Prostate gland (tissue), 2 donors: ENCODE data around the gene SLC9C1. TPM values are rescaled to one million over a fixed set of nuclear protein-coding genes. Genes with fewer than 3 reads are reported as not detected.

ENCODE experiments used
- DNase-seq: peaks from one replicate; pipeline ENCODE4 v3.0.0-alpha.2; 2019; ENCODE audit warnings: low spot score
- H3K27ac ChIP-seq, 2 donors: fragments of 200-600 bp; sonication (generic); 2 replicates each; pipeline ENCODE4 v1.5.1; 2017 to 2019
- H3K27me3 ChIP-seq: fragments of 200-600 bp; sonication (generic); replicated peaks from 2 replicates; pipeline ENCODE4 v1.5.1; 2019; ENCODE audit not compliant: insufficient read depth
- H3K36me3 ChIP-seq, 2 donors: fragments of 200-600 bp; sonication (generic); 1 replicate in 1 of 2; 2 replicates in 1 of 2; pipeline versions ENCODE4 v1.5.1 to v1.8.1; 2017 to 2019
- H3K4me1 ChIP-seq: fragments of 200-600 bp; sonication (generic); replicated peaks from 2 replicates; pipeline ENCODE4 v1.5.1; 2019
- H3K4me3 ChIP-seq, 2 donors: fragments of 200-600 bp; sonication (generic); 2 replicates each; pipeline ENCODE4 v1.5.1; 2017 to 2019
- H3K9me3 ChIP-seq: fragments of 200-600 bp; sonication (generic); 2 replicates; pipeline ENCODE4 v1.5.1; 2017
- POLR2A ChIP-seq: fragments of 450-650 bp; IDR thresholded peaks from one replicate; pipeline ENCODE4 v1.6.1; 2016; ENCODE audit warnings: antibody characterized with exemption, mild to moderate bottlenecking
- POLR2AphosphoS5 ChIP-seq: sonication (generic); formaldehyde crosslinking; IDR thresholded peaks from one replicate; pipeline ENCODE4 v1.6.1; 2017; ENCODE audit warnings: antibody characterized with exemption
- WGBS: methylation state at CpG from one replicate; pipeline ENCODE4 v1.1.5; 2018; 5-methylcytosine and 5-hydroxymethylcytosine counted together
- intact Hi-C: fragments of 100-400 bp; cut with DNase I; formaldehyde crosslinking; loops from one replicate; pipeline ENCODE4 v1.14.2; 2022
- total RNA-seq, 2 donors: library from RNA; depleted of rRNA; stranded (reverse); fragments of >200 nt; gene quantifications; one replicate each; pipeline ENCODE4 v1.1.0, GENCODE V29; 2016
- TF ChIP-seq, protein P1 (sequence below), 4 experiments: fragments of 200-600 bp in 2 of 4; fragments of 450-650 bp in 2 of 4; sonication (generic) in 2 of 4; IDR thresholded peaks; 1 replicate in 3 of 4; 2 replicates in 1 of 4; pipeline ENCODE4 v1.5.1; 2016 to 2019; ENCODE audit warnings: antibody characterized with exemption in 4 of 4, mild to moderate bottlenecking in 2 of 4, moderate library complexity in 2 of 4

Gene SLC9C1
- total RNA-seq, 2 donors from 2014 or later, result 0.91 TPM; not detected in 1

DNA sequence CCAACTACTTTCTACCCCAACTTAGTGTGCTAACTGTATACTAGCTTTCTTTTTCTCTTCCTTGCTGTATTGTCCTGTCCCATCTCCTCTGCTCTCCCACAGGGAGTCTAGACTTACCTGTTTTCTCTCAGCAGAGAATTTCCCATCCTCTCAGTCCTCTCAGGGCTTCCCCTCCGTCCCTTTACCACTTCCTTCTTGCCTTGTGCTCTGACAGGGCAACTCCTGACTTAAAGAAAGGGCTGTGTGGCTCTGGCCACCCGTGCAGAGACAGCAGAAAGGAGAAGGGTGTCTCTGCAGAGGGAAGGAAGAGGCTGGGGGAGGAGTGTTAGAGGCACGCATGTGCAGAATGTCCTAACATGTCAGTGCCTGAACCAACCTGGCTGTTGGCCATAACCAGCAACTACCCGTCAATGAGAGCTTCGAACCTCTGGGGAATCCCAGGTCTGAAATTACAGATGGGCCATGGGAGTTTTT lies 161.0 kb downstream of the SLC9C1 start, which contains the start of gene GCSAM:
GCSAM (minus strand) TSS at position 274 of the 474 bp plus-strand sequence; CDS start at position 146, 128 bp downstream.
- 35% methylated on average over 5 of the region's 5 CpGs for WGBS
- Histone ChIP-seq H3K36me3 (no peaks in the 10 kb centered on the region), H3K9me3 (no peaks in the 10 kb centered on the region), H3K27ac (no peak within 1 kb of the TSS), H3K4me1 (no peaks in the 10 kb centered on the region), H3K4me3 (no peak within 1 kb of the TSS), H3K27me3 (no peaks in the 10 kb centered on the region)
- peak; percentile 31 for DNase-seq
- intact Hi-C loops, result no loop called here
- TF ChIP-seq POLR2A, result no peak
- TF ChIP-seq, protein P1, sequence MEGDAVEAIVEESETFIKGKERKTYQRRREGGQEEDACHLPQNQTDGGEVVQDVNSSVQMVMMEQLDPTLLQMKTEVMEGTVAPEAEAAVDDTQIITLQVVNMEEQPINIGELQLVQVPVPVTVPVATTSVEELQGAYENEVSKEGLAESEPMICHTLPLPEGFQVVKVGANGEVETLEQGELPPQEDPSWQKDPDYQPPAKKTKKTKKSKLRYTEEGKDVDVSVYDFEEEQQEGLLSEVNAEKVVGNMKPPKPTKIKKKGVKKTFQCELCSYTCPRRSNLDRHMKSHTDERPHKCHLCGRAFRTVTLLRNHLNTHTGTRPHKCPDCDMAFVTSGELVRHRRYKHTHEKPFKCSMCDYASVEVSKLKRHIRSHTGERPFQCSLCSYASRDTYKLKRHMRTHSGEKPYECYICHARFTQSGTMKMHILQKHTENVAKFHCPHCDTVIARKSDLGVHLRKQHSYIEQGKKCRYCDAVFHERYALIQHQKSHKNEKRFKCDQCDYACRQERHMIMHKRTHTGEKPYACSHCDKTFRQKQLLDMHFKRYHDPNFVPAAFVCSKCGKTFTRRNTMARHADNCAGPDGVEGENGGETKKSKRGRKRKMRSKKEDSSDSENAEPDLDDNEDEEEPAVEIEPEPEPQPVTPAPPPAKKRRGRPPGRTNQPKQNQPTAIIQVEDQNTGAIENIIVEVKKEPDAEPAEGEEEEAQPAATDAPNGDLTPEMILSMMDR (IDR thresholded peaks at IDR 0.05), result no peak
- TF ChIP-seq POLR2AphosphoS5, result no peak

DNA sequence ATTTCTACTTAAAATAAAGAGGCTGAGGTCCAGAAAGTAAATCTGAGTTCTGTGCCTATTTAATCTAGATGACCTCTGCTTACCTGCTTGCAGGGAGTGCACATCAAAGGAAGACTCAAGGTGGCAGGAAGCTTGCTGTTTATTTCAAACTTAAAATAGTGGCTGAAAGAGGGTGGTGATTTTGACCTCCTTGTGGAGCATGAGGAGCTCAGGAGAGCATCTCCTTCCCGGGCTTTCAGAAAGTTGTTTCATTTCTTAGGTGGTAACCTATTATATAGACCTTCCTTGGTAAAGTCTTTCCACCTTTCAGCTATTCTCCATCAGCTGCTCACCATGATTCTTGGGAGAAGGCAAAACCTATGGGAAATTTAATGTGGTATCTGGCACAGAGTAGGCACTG lies 161.5 kb downstream of the SLC9C1 start:
- H3K4me3 ChIP-seq, result no peak overlapping the region
- no peak overlapping the region for H3K27ac ChIP-seq
- 89% methylated on average over 1 of the region's 1 CpG for WGBS

DNA sequence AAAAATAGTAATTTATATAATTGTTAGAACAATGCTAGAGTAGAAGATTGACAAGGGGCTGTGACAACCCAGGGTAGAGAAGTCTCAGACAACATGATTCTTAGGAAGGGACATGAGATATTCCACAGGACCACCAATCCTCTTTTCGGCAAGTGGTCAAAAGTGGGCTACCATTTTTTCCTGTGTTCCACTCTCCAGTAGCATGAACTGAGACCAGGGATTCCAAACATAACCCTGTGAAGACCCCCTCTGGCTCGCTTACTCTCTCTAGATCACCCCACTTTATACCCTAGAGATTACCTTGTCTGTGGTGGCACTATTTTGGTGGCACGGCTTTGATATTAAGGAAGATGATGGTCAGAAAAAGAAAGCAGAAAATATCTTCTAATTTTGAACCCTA lies 161.9 kb downstream of the SLC9C1 start:
- Histone ChIP-seq H3K36me3 (no peaks in the 10 kb centered on the region), H3K27ac (no peak overlapping the region), H3K27me3 (no peaks in the 10 kb centered on the region), H3K4me3 (no peak overlapping the region), H3K9me3 (no peaks in the 10 kb centered on the region), H3K4me1 (no peaks in the 10 kb centered on the region)
- WGBS, result 91% methylated on average over 3 of the region's 3 CpGs
- TF ChIP-seq POLR2A, result no peak
- no peak for TF ChIP-seq POLR2AphosphoS5
- TF ChIP-seq, protein P1 (IDR thresholded peaks at IDR 0.05), result no peak
- DNase-seq, result no peak
- intact Hi-C loops, result no loop called here

More for the DNA sequence above, 161.5 kb downstream of the SLC9C1 start:
- H3K9me3 ChIP-seq, result no peaks in the 10 kb centered on the region
- intact Hi-C loops, result no loop called here
- TF ChIP-seq POLR2AphosphoS5 (no peak), POLR2A (no peak)
- TF ChIP-seq, protein P1 (IDR thresholded peaks at IDR 0.05), result no peak
- no peaks in the 10 kb centered on the region for H3K36me3 ChIP-seq
- no peak for DNase-seq
- no peaks in the 10 kb centered on the region for H3K27me3 ChIP-seq
- no peaks in the 10 kb centered on the region for H3K4me1 ChIP-seq

DNA sequence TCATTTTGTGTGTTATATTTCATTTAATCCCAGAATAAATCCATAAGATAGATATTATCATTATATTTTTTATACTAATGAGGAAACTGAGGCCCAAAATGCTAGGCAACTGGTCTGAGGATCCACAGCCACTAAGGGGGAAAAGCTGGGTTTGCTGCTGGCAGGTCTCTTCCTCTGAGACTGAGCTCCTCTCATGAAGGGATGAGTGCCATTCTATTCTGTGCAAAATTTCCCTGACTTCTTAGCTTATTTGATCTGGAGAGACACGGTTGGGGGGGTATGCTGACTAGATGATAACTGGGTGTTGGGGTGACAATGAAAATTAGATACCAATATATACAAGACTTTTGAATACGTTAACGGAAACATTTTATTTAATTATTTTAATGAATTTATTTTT lies 162.9 kb downstream of the SLC9C1 start:
- H3K27ac ChIP-seq, result no peak overlapping the region
- no peak overlapping the region for H3K4me3 ChIP-seq
- intact Hi-C loops, result no loop called here
- H3K4me1 ChIP-seq, result no peaks in the 10 kb centered on the region
- no peaks in the 10 kb centered on the region for H3K27me3 ChIP-seq
- no peaks in the 10 kb centered on the region for H3K36me3 ChIP-seq
- no peaks in the 10 kb centered on the region for H3K9me3 ChIP-seq
- no peak for DNase-seq
- TF ChIP-seq POLR2AphosphoS5 (no peak), POLR2A (no peak)
- TF ChIP-seq, protein P1 (IDR thresholded peaks at IDR 0.05), result no peak
- WGBS, result 94% methylated on average over 3 of the region's 3 CpGs

DNA sequence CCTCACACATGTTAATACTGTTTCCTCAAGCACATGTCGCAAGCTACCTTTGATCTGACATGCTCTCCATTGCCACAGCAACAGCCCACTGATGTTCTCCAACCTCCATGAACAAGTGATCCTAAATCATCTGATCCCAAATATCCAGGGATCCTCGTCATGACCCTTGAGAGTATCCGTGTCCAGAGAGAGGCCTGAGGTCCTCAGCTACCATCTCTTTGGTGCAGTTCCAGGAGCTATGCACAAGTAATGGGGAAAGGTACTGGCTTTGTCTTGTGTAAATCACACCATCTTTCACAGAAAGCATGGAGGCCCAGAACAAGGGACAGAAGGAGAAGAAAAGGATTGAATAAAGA lies 163.4 kb downstream of the SLC9C1 start:
- WGBS, result 95% methylated on average over 3 of the region's 3 CpGs
- no peaks in the 10 kb centered on the region for H3K36me3 ChIP-seq
- no peaks in the 10 kb centered on the region for H3K27me3 ChIP-seq
- no peaks in the 10 kb centered on the region for H3K9me3 ChIP-seq
- no peak for DNase-seq
- TF ChIP-seq, protein P1 (IDR thresholded peaks at IDR 0.05), result no peak
- TF ChIP-seq POLR2A, result no peak
- TF ChIP-seq POLR2AphosphoS5, result no peak
- H3K4me1 ChIP-seq, result no peaks in the 10 kb centered on the region
- no peak overlapping the region for H3K4me3 ChIP-seq
- H3K27ac ChIP-seq, result no peak overlapping the region
- intact Hi-C loops, result no loop called here
